Right lobe of liver (tissue), 6 donors: ENCODE measurements around the gene ADAMTS19. TPM values are rescaled to one million over a fixed set of nuclear protein-coding genes. Genes with fewer than 3 reads are reported as not detected.

ENCODE experiments used
- ATAC-seq, 4 donors: fragments of 200-7000 bp; cut with Tn5 transposase; one replicate each; pipeline ENCODE4 v1.9.1; 2020; ENCODE audit warnings: mild to moderate bottlenecking in 4 of 4, moderate library complexity in 4 of 4
- DNase-seq, 3 donors: peaks; one replicate each; pipeline ENCODE4 v3.0.0-alpha.2; 2020
- H3K27ac ChIP-seq, 3 donors: fragments of 200-600 bp; one replicate each; pipeline ENCODE4 v1.8.0; 2022
- H3K27me3 ChIP-seq, 2 donors: fragments of 200-600 bp; one replicate each; pipeline ENCODE4 v1.8.0; 2022
- H3K36me3 ChIP-seq, 4 donors: fragments of 200-600 bp; sonication (generic) in 1 of 4; one replicate each; pipeline versions ENCODE4 v1.5.1 to v1.8.0; 2017 to 2022; ENCODE audit warnings: control low read depth in 1 of 4
- H3K4me1 ChIP-seq, 4 donors: fragments of 200-600 bp; sonication (generic) in 1 of 4; one replicate each; pipeline versions ENCODE4 v1.5.1 to v1.8.0; 2017 to 2022; ENCODE audit warnings: control low read depth in 1 of 4
- H3K4me3 ChIP-seq, 3 donors: fragments of 200-600 bp; one replicate each; pipeline ENCODE4 v1.8.0; 2022
- H3K9me3 ChIP-seq, 4 donors: fragments of 200-600 bp; sonication (generic) in 1 of 4; one replicate each; pipeline versions ENCODE4 v1.5.1 to v1.8.0; 2017 to 2022; ENCODE audit warnings: control low read depth in 1 of 4
- CTCF ChIP-seq, 4 donors: fragments of 200-600 bp in 3 of 4; fragments of 450-650 bp in 1 of 4; IDR thresholded peaks; one replicate each; pipeline versions ENCODE4 v1.5.1 to v1.8.0; 2016 to 2022; ENCODE audit warnings: antibody characterized with exemption in 4 of 4, mild to moderate bottlenecking in 2 of 4
- POLR2A ChIP-seq: fragments of 450-650 bp; IDR thresholded peaks from one replicate; pipeline ENCODE4 v1.6.1; 2017; ENCODE audit warnings: antibody characterized with exemption, mild to moderate bottlenecking
- WGBS: methylation state at CpG from one replicate; pipeline ENCODE4 v1.1.6; 2018; ENCODE audit warnings: low coverage, low lambda C conversion rate; ENCODE audit not compliant: insufficient coverage; ENCODE audit errors: missing lambda C conversion rate; 5-methylcytosine and 5-hydroxymethylcytosine counted together
- intact Hi-C, 2 donors: fragments of 100-400 bp; cut with DNase I; formaldehyde crosslinking; loops; one replicate each; pipeline versions ENCODE4 v1.11.2 to v1.14.1; 2022
- total RNA-seq, 6 experiments: library from RNA; depleted of rRNA in 2 of 6; stranded (reverse); fragments of >200 nt in 2 of 6; fragmentation: NEBNext Ultra II Directional in 3 of 6; extraction: Animal tissue kit (Norgen Biotek cat#: 25700) in 3 of 6; gene quantifications; one replicate each; pipeline versions ENCODE4 v1.1.0 to v1.2.4, GENCODE V29; 2016 to 2023
- donor health status: DM: no; HTN: yes; CAD: no.
- donor health status: DM: no; HTN: no; CAD: no.
- donor health status: DM: no; HTN: no; CAD: no.
- donor health status: DM: no; HTN: yes; CAD: no.
- donor health status: DM: no; HTN: yes; CAD: no.

The ADAMTS19 gene
- total RNA-seq, 6 experiments from 2014 or later: not detected

GRCh38 chr5:129739773-129740172 is 279.7 kb downstream of the ADAMTS19 start:
- WGBS: 36% methylated on average over 2 of the region's 2 CpGs
- no peak overlapping the region for H3K27ac ChIP-seq
- no peak for TF ChIP-seq POLR2A
- no peak for TF ChIP-seq CTCF (IDR thresholded peaks at IDR 0.05)
- H3K27me3 ChIP-seq: no peaks in the 10 kb centered on the region
- DNase-seq (no peak), ATAC-seq (no peak)
- H3K4me3 ChIP-seq: no peak overlapping the region
- H3K4me1 ChIP-seq: no peaks in the 10 kb centered on the region
- intact Hi-C loops: no loop called here
- H3K36me3 ChIP-seq: no peaks in the 10 kb centered on the region
- no peaks in the 10 kb centered on the region for H3K9me3 ChIP-seq

- Histone ChIP-seq H3K4me3 (no peak overlapping the region), H3K27me3 (no peaks in the 10 kb centered on the region), H3K4me1 (no peaks in the 10 kb centered on the region), H3K27ac (no peak overlapping the region), H3K9me3 (no peaks in the 10 kb centered on the region), H3K36me3 (no peaks in the 10 kb centered on the region)
- intact Hi-C loops: no loop called here
- no peak for DNase-seq
- TF ChIP-seq POLR2A (no peak), CTCF (IDR thresholded peaks at IDR 0.05) (no peak)
- WGBS: 41% methylated on average over 2 of the region's 2 CpGs
- ATAC-seq: no peak
These were observed 283.6 kb downstream of the ADAMTS19 start for GRCh38 chr5:129743541-129744187.

GRCh38 chr5:129745997-129746396 is 285.9 kb downstream of the ADAMTS19 start:
- Histone ChIP-seq H3K27me3 (no peaks in the 10 kb centered on the region), H3K36me3 (no peaks in the 10 kb centered on the region), H3K4me3 (no peak overlapping the region), H3K9me3 (no peaks in the 10 kb centered on the region), H3K27ac (no peak overlapping the region), H3K4me1 (no peaks in the 10 kb centered on the region)
- intact Hi-C loops: no loop called here
- DNase-seq (no peak), ATAC-seq (no peak)
- no peak for TF ChIP-seq POLR2A
- no peak for TF ChIP-seq CTCF (IDR thresholded peaks at IDR 0.05)
- 78% methylated on average over 4 of the region's 4 CpGs for WGBS

- no peak for DNase-seq
- no peak overlapping the region for H3K4me3 ChIP-seq
- ATAC-seq: no peak
- 39% methylated on average over 2 of the region's 2 CpGs for whole genome bisulfite sequencing
- no peak for TF ChIP-seq POLR2A
- TF ChIP-seq CTCF (IDR thresholded peaks at IDR 0.05): no peak
- H3K36me3 ChIP-seq: no peaks in the 10 kb centered on the region
- no peaks in the 10 kb centered on the region for H3K4me1 ChIP-seq
- no peaks in the 10 kb centered on the region for H3K27me3 ChIP-seq
- no peaks in the 10 kb centered on the region for H3K9me3 ChIP-seq
- no peak overlapping the region for H3K27ac ChIP-seq
- intact Hi-C loops: no loop called here
These were observed 286.8 kb downstream of the ADAMTS19 start for GRCh38 chr5:129746876-129747275.
